K562 (cell line): ENCODE data around the gene MME. TPM values are rescaled to one million over a fixed set of nuclear protein-coding genes. Genes with fewer than 3 reads are reported as not detected.

Experiments used
- ATF2 ChIP-seq: sonication (generic); formaldehyde crosslinking; IDR thresholded peaks from 2 replicates; pipeline ENCODE4 v1.8.1; 2022; ENCODE audit warnings: missing genetic modification reagents
- BHLHE40 ChIP-seq: IDR thresholded peaks from 2 replicates; pipeline ENCODE4 v1.6.1; 2011; ENCODE audit warnings: low read length, improper control_type of control experiment
- BRCA1 ChIP-seq, 2 experiments: fragments of 450-650 bp in 1 of 2; sonication (generic) in 1 of 2; formaldehyde crosslinking in 1 of 2; IDR thresholded peaks; 2 replicates each; pipeline versions ENCODE4 v1.5.0 to v1.6.1; 2017 to 2020; ENCODE audit warnings: mild to moderate bottlenecking in 1 of 2, missing genetic modification reagents in 1 of 2
- CBFA2T3 ChIP-seq: fragments of 450-650 bp; IDR thresholded peaks from 2 replicates; pipeline ENCODE4 v1.6.1; 2017
- CBX1 ChIP-seq: sonication (generic); IDR thresholded peaks from 2 replicates; pipeline ENCODE4 v1.6.1; 2016; ENCODE audit warnings: antibody characterized with exemption, low read depth, mild to moderate bottlenecking
- CREB3 ChIP-seq: fragments of 450-650 bp; conservative IDR thresholded peaks from 2 replicates; pipeline ENCODE4 v1.6.1; 2016; ENCODE audit warnings: missing genetic modification characterization, low read depth, mild to moderate bottlenecking, missing compliant biosample characterization, moderate library complexity
- CTBP1 ChIP-seq: fragments of 450-650 bp; IDR thresholded peaks from 2 replicates; pipeline ENCODE4 v1.6.1; 2016; ENCODE audit warnings: borderline replicate concordance
- DACH1 ChIP-seq: fragments of 450-650 bp; IDR thresholded peaks from 2 replicates; pipeline ENCODE4 v1.6.1; 2018; ENCODE audit not compliant: partially characterized antibody
- FOSL1 ChIP-seq: fragments of 200-800 bp; sonication (Bioruptor generic); conservative IDR thresholded peaks from 2 replicates; pipeline ENCODE4 v1.6.1; 2016; ENCODE audit warnings: missing genetic modification characterization, missing compliant biosample characterization
- GABPB2 ChIP-seq: fragments of 250-450 bp; sonication (Bioruptor Pico); conservative IDR thresholded peaks from 2 replicates; pipeline ENCODE4 v1.5.1; 2021; ENCODE audit warnings: mild to moderate bottlenecking
- HNRNPL ChIP-seq: fragments of 200-400 bp; formaldehyde crosslinking; IDR thresholded peaks from 2 replicates; pipeline ENCODE4 v1.6.1; 2017; ENCODE audit warnings: low read depth, mild to moderate bottlenecking, low read length
- L3MBTL2 ChIP-seq: fragments of 450-650 bp; IDR thresholded peaks from 2 replicates; pipeline ENCODE4 v1.6.1; 2016; ENCODE audit warnings: mild to moderate bottlenecking, moderate library complexity
- MTA3 ChIP-seq: fragments of 450-650 bp; formaldehyde crosslinking; IDR thresholded peaks from 2 replicates; pipeline ENCODE4 v1.6.1; 2017; ENCODE audit warnings: mild to moderate bottlenecking, borderline replicate concordance
- MYC ChIP-seq, 2 experiments: fragments of 250-450 bp in 1 of 2; sonication (Bioruptor Pico) in 1 of 2; IDR thresholded peaks; 2 replicates each; pipeline versions ENCODE4 v1.5.1 to v1.6.1; 2012 to 2021; ENCODE audit warnings: low read depth in 2 of 2, borderline replicate concordance in 1 of 2, improper control_type of control experiment in 1 of 2, low read length in 1 of 2, mild to moderate bottlenecking in 1 of 2, moderate library complexity in 1 of 2
- POLR2AphosphoS5 ChIP-seq: IDR thresholded peaks from 2 replicates; pipeline ENCODE4 v1.6.1; 2011; ENCODE audit warnings: mild to moderate bottlenecking, low read depth, low read length, moderate library complexity; ENCODE audit not compliant: control insufficient read depth, insufficient read depth
- RBM17 ChIP-seq: fragments of 200-400 bp; formaldehyde crosslinking; IDR thresholded peaks from 2 replicates; pipeline ENCODE4 v1.6.1; 2017; ENCODE audit warnings: low read depth, mild to moderate bottlenecking, low read length, borderline replicate concordance
- RCOR1 ChIP-seq, 2 experiments: IDR thresholded peaks; 2 replicates each; pipeline ENCODE4 v1.6.1; 2012; ENCODE audit warnings: low read depth in 2 of 2, low read length in 2 of 2, borderline replicate concordance in 1 of 2, improper control_type of control experiment in 1 of 2
- SMARCA4 ChIP-seq: fragments of 450-650 bp; IDR thresholded peaks from 2 replicates; pipeline ENCODE4 v1.6.1; 2016
- TBP ChIP-seq: optimal IDR thresholded peaks from 2 replicates; pipeline ENCODE3; 2011; ENCODE audit warnings: low read depth, low read length, improper control_type of control experiment
- ZNF253 ChIP-seq: fragments of 250-450 bp; sonication (Bioruptor Pico); conservative IDR thresholded peaks from 2 replicates; pipeline ENCODE4 v1.6.1; 2021; ENCODE audit warnings: mild to moderate bottlenecking
- ZNF282 ChIP-seq: sonication (generic); formaldehyde crosslinking; IDR thresholded peaks from 2 replicates; pipeline ENCODE4 v1.8.1; 2023; ENCODE audit warnings: missing genetic modification reagents
- ZNF75A ChIP-seq: fragments of 450-650 bp; formaldehyde crosslinking; IDR thresholded peaks from 2 replicates; pipeline ENCODE4 v1.4.0; 2020; ENCODE audit warnings: mild to moderate bottlenecking
- polyA plus RNA-seq, 8 experiments: library from polyadenylated mRNA; depleted of rRNA in 4 of 8; stranded (reverse) in 5 of 8; unstranded in 3 of 8; fragments of >200 nt; fragmentation: Nextera tagmentation in 2 of 8; fragmentation: Illumina TruSeq in 1 of 8; extraction: Ambion mirVana in 2 of 8; extraction: Trizol in 1 of 8; gene quantifications; 2 replicates each; pipeline versions ENCODE4 v1.2.1 to v1.2.3, GENCODE V29; 2011 to 2014; ENCODE audit warnings: inconsistent platforms in 1 of 8, missing spikeins in 1 of 8
- total RNA-seq, 7 experiments: library from RNA; depleted of rRNA in 6 of 7; stranded (reverse); fragments of >200 nt in 6 of 7; fragmentation: Illumina TruSeq in 2 of 7; extraction: Trizol in 2 of 7; gene quantifications; 2 replicates each; pipeline versions ENCODE4 v1.2.1 to v1.2.3, GENCODE V29; 2011 to 2021; ENCODE audit warnings: low replicate concordance in 1 of 7
- TF ChIP-seq, protein P1 (sequence below): fragments of 250-450 bp; sonication (Bioruptor Pico); IDR thresholded peaks from 2 replicates; pipeline ENCODE4 v1.4.0; 2020; ENCODE audit warnings: mild to moderate bottlenecking, moderate library complexity
- TF ChIP-seq, protein P2 (sequence below): sonication (generic); formaldehyde crosslinking; IDR thresholded peaks from 2 replicates; pipeline ENCODE4 v1.8.0; 2022; ENCODE audit warnings: missing genetic modification reagents, mild to moderate bottlenecking, borderline replicate concordance

Gene MME
- total and polyA plus RNA-seq, 9 of the 15 experiments (the other 6 are each of a cell fraction or from before 2014, with no cell fraction given), result 0.80 to 8.6 (median 2.5) TPM

DNA sequence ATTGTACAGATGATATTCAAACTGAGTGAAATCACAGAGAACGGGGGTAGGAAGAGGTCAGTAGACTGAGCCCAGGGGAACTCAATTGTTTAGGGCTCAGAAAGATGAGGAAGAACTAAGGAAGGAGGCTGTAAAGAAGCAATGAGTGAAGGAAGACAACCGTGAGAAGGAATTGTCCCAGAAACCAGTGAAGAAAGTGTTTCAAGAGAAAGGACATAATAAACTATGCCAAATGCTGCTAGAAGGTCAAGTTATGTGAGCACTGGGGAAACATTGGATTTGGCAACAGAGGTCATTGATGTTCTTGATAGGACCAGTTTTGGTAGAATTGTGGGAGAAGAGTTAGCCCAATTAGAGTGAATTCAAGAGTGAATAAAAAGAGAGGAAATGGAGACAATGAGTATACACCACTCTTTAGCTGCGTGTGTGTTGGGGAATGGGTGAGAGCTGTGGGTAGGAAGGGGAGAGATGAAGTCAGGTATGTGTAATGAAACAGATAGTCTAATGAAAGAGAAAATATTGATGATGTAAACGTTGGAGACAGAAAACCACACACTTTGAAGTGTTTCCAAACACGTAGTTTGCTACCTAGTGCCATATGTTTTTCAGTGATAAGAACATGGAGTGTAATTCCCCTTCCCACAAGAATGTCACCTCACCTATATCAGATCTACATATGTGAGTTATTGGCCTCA is 42.5 kb upstream of the MME start (continued):
- TF ChIP-seq L3MBTL2 (no peak; the same call in 1 of the 2 replicates), RCOR1 (IDR thresholded peaks at IDR 0.05; ENCODE audit: borderline replicate concordance in 1 of 2, low read depth in 2 of 2, low read length in 2 of 2) (peak in 1 of 2 experiments; percentile 74; a peak in 2 of 4 replicates), CBFA2T3 (peak; percentile 91), ZNF282 (CRISPR knock-in tag) (no peak), CTBP1 (peak; percentile 87; the same call in 1 of the 2 replicates), SMARCA4 (peak; percentile 95), MYC (IDR thresholded peaks at IDR 0.05; ENCODE audit: low read depth, low read length) (no peak), MYC (CRISPR knock-in tag; IDR thresholded peaks at IDR 0.05; ENCODE audit: borderline replicate concordance, low read depth) (no peak), RBM17 (no peak), FOSL1 (peak; percentile 76), ATF2 (CRISPR knock-in tag) (no peak), CBX1 (no peak), TBP (no peak), DACH1 (peak; percentile 52), CREB3 (tag) (no peak), POLR2AphosphoS5 (peak; percentile 53; the same call in 1 of the 2 replicates), BHLHE40 (0 out of 2 replicates have a peak, but pooled peaks have one; percentile 39), GABPB2 (CRISPR knock-in tag) (no peak), HNRNPL (no peak), ZNF253 (no peak), ZNF75A (CRISPR knock-in tag) (no peak), MTA3 (peak; percentile 19; the same call in 1 of the 2 replicates), BRCA1 (IDR thresholded peaks at IDR 0.05) (no peak), BRCA1 (CRISPR knock-in tag; IDR thresholded peaks at IDR 0.05) (no peak)
- TF ChIP-seq, protein P1, sequence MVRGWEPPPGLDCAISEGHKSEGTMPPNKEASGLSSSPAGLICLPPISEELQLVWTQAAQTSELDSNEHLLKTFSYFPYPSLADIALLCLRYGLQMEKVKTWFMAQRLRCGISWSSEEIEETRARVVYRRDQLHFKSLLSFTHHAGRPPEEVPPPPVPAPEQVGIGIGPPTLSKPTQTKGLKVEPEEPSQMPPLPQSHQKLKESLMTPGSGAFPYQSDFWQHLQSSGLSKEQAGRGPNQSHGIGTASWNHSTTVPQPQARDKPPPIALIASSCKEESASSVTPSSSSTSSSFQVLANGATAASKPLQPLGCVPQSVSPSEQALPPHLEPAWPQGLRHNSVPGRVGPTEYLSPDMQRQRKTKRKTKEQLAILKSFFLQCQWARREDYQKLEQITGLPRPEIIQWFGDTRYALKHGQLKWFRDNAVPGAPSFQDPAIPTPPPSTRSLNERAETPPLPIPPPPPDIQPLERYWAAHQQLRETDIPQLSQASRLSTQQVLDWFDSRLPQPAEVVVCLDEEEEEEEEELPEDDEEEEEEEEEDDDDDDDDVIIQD (CRISPR knock-in tag), result no peak
- TF ChIP-seq, protein P2, sequence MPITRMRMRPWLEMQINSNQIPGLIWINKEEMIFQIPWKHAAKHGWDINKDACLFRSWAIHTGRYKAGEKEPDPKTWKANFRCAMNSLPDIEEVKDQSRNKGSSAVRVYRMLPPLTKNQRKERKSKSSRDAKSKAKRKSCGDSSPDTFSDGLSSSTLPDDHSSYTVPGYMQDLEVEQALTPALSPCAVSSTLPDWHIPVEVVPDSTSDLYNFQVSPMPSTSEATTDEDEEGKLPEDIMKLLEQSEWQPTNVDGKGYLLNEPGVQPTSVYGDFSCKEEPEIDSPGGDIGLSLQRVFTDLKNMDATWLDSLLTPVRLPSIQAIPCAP (CRISPR knock-in tag), result no peak
